Duodenal mucosa (tissue), 2 donors: ENCODE data around the gene PKP3.
"Not testable (repeated sequence)": the region's sequence is repeated elsewhere in the genome, so short reads cannot be mapped to it uniquely, and the experiment has no call there.

Source experiments
- H3K27ac ChIP-seq: one replicate; pipeline ENCODE4 v1.7.0; 2013; ENCODE audit warnings: low read depth, low read length
- H3K27me3 ChIP-seq, 2 donors: one replicate each; pipeline ENCODE4 v1.7.0; 2013; ENCODE audit warnings: low read length in 2 of 2, control low read depth in 1 of 2; ENCODE audit not compliant: insufficient read depth in 2 of 2, control insufficient read depth in 1 of 2
- H3K36me3 ChIP-seq, 2 donors: one replicate each; pipeline ENCODE4 v1.7.0; 2013; ENCODE audit warnings: low read length in 2 of 2, control low read depth in 1 of 2; ENCODE audit not compliant: insufficient read depth in 2 of 2, control insufficient read depth in 1 of 2
- H3K4me1 ChIP-seq, 2 donors: one replicate each; pipeline ENCODE4 v1.7.0; 2013; ENCODE audit warnings: low read length in 2 of 2, control low read depth in 1 of 2; ENCODE audit not compliant: insufficient read depth in 2 of 2, control insufficient read depth in 1 of 2
- H3K4me3 ChIP-seq, 2 donors: one replicate each; pipeline ENCODE4 v1.7.0; 2013; ENCODE audit warnings: low read length in 2 of 2, low read depth in 1 of 2
- H3K9ac ChIP-seq, 2 donors: one replicate each; pipeline ENCODE4 v1.7.0; 2013; ENCODE audit warnings: low read length in 2 of 2, low read depth in 1 of 2
- H3K9me3 ChIP-seq, 2 donors: one replicate each; pipeline ENCODE4 v1.7.0; 2013; ENCODE audit warnings: low read length in 2 of 2, control low read depth in 1 of 2; ENCODE audit not compliant: control insufficient read depth in 1 of 2

PKP3 gene

DNA sequence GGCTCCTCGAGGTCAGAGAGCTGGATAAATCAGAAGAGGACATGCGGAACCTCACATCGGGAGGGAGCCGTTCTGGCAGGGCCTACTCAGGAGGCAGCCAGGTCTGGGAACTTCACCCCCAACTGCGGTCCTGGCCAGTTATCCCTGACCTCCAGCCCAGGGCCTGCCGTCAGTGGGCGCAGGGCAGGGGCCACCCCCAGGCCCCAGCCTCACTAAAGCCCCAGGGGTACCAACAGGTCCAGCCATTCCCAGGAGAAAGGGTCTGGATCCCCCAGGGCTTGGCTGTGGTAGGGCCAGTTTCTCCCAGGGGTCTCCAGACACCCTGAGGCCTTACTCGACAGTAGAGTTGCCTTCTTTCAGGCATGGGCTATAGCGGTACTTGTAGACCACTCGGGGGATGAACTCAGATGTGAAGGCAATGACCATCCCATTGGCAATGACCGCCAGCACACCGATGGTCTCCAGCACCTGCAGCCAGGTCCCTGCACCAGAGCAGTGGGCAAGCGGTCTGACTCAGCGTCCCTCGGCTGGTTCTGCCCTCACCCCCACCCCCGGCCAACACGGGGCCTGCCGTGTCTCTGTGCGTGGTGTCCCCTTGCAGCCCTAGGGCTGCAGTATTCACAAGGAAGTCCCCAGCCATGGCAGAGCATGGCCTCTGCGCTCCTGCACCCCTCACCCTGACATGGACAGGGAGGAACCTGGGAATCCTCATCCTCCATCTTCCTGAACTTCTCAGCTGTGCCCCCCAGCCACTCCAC lies 25.4 kb downstream of the PKP3 start:
- no peaks in the 10 kb centered on the region for H3K9me3 ChIP-seq
- no peak overlapping the region for H3K27ac ChIP-seq
- H3K36me3 ChIP-seq, result peaks cover 0 to 3% of the 10 kb centered on the region in 2 donors
- no peak overlapping the region for H3K9ac ChIP-seq
- H3K27me3 ChIP-seq, result no peaks in the 10 kb centered on the region
- H3K4me3 ChIP-seq, result no peak overlapping the region
- H3K4me1 ChIP-seq, result peaks cover 15 to 26% of the 10 kb centered on the region in 2 donors

DNA sequence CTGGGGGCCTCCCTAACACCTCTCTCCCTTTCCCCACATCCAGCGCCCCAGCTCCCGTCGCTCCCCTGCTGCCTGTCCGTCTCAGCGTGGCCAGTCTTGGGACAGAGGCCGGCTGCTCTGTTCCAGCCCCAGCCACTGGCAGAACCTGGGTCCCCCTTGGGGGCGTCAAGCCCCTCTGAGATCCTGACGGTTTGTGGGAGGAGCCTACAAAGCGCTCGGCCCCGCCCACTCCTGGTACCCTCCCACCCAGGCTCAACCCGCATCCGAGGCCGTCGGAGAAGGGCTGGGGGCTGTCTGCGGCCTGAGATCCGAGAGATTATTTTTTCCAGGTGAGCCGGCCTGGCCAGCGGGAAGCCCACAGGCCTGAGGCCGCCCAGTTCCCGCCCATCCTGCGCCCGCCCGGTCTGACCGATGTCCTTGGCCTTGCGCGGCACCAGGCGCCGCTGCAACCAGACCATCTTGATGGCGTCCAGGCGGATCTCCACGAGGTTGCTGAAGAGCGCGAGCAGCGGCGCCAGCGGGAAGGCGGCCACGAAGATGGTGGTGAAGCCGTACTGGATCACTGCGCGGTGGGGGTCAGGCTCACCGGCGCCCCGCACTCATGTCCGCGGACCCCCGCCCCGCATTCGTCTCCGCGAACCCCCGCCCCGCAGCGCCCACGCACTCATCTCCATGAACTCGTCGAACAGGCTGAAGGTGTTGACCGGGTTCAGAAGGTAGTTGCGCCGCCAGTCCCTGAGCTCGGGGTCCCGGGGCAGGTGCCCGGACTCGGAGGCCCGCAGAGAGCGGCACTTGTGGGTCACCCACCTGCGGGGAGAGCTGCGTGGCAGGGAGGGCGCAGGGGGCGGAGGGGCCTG lies 26.3 kb downstream of the PKP3 start:
- H3K9me3 ChIP-seq, result no peaks in the 10 kb centered on the region
- no peak overlapping the region for H3K27ac ChIP-seq
- H3K4me1 ChIP-seq, result peaks cover 9 to 18% of the 10 kb centered on the region in 2 donors
- no peaks in the 10 kb centered on the region for H3K27me3 ChIP-seq
- H3K9ac ChIP-seq, result no peak overlapping the region
- H3K36me3 ChIP-seq, result peaks cover 0 to 3% of the 10 kb centered on the region in 2 donors
- H3K4me3 ChIP-seq, result no peak overlapping the region

DNA sequence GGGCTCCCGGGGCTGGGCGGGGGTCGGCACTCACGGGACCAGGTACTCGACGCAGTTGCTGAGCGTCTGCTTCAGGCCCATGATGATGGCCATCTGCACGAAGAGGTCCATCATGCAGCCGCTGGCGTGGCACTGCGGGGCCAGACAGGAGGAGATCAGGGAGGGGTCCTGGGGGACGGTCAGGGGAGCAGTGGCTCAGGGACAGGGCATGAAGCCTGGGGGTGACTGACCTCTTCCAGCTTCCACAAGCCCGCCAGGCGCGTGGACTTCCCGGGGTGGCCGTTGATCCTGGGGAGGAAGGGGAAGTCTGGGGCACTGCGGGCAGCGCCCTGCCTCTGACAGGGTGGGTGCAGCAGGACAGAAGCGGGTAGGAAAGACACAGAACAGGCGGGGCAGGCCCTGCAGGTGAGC lies 26.9 kb downstream of the PKP3 start:
- no peaks in the 10 kb centered on the region for H3K27me3 ChIP-seq
- peaks cover 0 to 3% of the 10 kb centered on the region in 2 donors for H3K36me3 ChIP-seq
- H3K4me3 ChIP-seq, result no peak overlapping the region
- H3K9ac ChIP-seq, result no peak overlapping the region
- peaks cover 3 to 12% of the 10 kb centered on the region in 2 donors for H3K4me1 ChIP-seq
- no peaks in the 10 kb centered on the region for H3K9me3 ChIP-seq
- H3K27ac ChIP-seq, result no peak overlapping the region

DNA sequence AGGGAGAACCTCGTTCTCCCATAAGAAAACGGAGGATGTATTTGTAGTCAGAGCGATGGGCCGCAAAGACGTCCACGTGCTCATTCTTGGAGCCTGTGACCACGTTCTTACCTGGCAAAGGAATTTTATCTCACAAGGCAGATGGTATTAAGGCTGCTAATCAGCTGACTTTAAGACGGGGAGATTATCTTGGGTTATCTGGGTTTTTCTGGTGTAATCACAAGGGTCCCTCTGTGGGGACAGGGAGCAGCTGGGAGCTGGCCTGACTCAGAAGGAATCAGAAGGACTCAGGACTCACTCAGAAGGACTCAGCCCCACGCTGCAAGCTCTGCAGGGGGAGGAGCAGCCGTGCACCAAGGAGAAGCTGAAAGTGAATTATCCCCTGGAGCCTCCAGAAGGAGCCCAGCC lies 28.2 kb downstream of the PKP3 start:
- no peaks in the 10 kb centered on the region for H3K9me3 ChIP-seq
- no peak overlapping the region for H3K9ac ChIP-seq
- no peaks in the 10 kb centered on the region for H3K27me3 ChIP-seq
- H3K4me3 ChIP-seq, result no peak overlapping the region
- H3K36me3 ChIP-seq, result peaks cover 0 to 3% of the 10 kb centered on the region in 2 donors
- H3K27ac ChIP-seq, result no peak overlapping the region
- H3K4me1 ChIP-seq, result peaks cover 0 to 7% of the 10 kb centered on the region in 2 donors

DNA sequence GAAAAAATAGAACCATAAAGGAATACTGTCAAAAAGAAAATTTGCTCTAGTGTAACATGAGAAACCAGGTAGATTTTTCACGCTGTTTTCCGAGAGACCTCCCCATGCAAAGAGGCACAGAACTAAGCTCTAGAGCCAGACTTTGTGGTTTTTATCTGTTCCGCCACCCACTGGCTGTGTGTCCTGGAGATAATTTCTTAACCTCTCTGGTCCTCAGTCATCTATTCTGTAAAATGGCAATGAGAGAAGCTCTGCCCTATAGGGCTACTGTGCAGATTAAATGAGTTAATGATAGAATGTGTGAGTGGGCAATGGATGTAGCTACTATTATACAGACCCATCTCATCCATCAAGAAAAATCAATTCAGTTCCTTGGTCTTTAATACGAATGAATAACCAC lies 30.2 kb downstream of the PKP3 start:
- Histone ChIP-seq H3K4me3 (no peak overlapping the region), H3K9me3 (no peaks in the 10 kb centered on the region), H3K27me3 (no peaks in the 10 kb centered on the region), H3K4me1 (no peaks in the 10 kb centered on the region), H3K36me3 (peaks cover 0 to 3% of the 10 kb centered on the region in 2 donors), H3K9ac (no peak overlapping the region), H3K27ac (no peak overlapping the region)

DNA sequence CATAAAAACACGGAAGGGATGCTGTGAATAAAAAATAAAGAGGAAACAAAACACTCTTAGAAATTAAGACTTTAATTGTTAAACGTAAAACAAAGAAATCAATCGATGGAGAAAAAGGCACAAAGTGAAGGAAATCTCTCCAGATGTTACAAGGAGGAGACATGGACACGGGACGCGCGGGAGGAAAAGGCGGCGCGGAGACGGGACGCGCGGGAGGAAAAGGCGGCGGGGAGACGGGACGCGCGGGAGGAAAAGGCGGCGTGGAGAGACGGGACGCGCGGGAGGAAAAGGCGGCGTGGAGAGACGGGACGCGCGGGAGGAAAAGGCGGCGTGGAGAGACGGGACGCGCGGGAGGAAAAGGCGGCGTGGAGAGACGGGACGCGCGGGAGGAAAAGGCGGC lies 30.8 kb downstream of the PKP3 start:
- not testable (repeated sequence) for H3K4me3 ChIP-seq, H3K27me3 ChIP-seq, H3K9ac ChIP-seq, H3K36me3 ChIP-seq, H3K4me1 ChIP-seq, H3K27ac ChIP-seq, H3K9me3 ChIP-seq

DNA sequence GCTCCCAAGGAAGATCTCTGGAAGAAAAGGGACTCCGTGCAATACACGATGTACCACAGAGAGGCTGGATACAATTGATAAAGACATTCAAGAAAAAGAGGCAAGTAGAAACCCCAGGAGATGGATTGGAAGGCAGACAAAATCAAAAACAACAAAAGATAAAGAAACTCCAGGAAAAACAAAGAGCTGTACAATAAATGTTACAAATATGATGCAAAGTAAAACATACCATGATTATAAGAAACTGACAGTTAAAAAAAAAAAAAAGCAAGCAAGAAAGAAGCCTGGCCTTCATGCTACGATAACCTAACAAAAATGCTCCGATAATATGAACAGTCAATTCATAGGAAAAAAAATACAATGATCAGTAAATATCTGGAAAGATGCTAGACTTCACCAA lies 31.3 kb downstream of the PKP3 start:
- H3K27ac ChIP-seq, result no peak overlapping the region
- H3K4me3 ChIP-seq, result no peak overlapping the region
- H3K9ac ChIP-seq, result no peak overlapping the region
- no peaks in the 10 kb centered on the region for H3K9me3 ChIP-seq
- no peaks in the 10 kb centered on the region for H3K27me3 ChIP-seq
- no peaks in the 10 kb centered on the region for H3K4me1 ChIP-seq
- H3K36me3 ChIP-seq, result peaks cover 0 to 3% of the 10 kb centered on the region in 2 donors

DNA sequence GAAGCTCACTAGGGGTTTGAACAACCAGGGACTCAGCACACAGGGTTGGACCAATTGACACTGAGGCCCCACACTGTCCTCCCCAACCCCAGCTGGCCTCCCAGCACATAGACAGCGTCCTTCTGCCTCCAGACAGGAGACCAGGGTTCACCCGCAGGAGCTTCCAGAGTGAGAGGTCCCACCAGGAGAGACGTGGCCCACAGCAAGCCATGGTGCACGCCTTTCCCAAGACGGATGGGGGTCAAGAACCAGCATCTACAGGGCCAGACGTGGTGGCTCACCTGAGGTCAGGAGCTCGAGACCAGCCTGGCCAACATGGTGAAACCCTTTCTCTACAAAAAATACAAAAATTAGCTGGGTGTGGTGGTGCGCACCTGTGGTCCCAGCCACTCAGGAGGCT lies 32.8 kb downstream of the PKP3 start:
- Histone ChIP-seq H3K27me3 (no peaks in the 10 kb centered on the region), H3K9ac (no peak overlapping the region), H3K9me3 (no peaks in the 10 kb centered on the region), H3K27ac (no peak overlapping the region), H3K36me3 (peaks cover 0 to 3% of the 10 kb centered on the region in 2 donors), H3K4me1 (no peaks in the 10 kb centered on the region), H3K4me3 (no peak overlapping the region)

DNA sequence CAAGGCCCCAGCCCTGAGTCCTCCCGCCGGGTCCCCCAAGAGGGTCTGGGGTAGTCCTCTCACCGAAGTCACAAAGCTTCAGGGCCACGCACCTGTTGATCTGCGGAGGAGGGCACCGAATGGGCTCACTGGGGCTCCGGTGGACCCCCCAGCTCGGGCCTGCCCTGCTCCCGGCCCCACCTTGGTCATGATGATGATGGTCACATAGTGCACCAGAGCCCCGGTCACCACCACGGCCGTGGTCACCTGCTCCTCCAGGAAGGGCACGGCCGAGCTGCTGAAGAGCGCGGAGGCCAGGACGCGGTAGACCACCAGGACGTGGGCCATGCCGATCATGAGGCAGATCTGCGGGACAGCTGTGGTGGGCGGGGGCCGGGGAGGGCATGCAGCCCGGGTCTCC lies 34.3 kb downstream of the PKP3 start:
- H3K9ac ChIP-seq, result no peak overlapping the region
- no peaks in the 10 kb centered on the region for H3K9me3 ChIP-seq
- H3K36me3 ChIP-seq, result peaks cover 0 to 11% of the 10 kb centered on the region in 2 donors
- H3K4me1 ChIP-seq, result no peaks in the 10 kb centered on the region
- no peaks in the 10 kb centered on the region for H3K27me3 ChIP-seq
- H3K4me3 ChIP-seq, result no peak overlapping the region
- no peak overlapping the region for H3K27ac ChIP-seq

DNA sequence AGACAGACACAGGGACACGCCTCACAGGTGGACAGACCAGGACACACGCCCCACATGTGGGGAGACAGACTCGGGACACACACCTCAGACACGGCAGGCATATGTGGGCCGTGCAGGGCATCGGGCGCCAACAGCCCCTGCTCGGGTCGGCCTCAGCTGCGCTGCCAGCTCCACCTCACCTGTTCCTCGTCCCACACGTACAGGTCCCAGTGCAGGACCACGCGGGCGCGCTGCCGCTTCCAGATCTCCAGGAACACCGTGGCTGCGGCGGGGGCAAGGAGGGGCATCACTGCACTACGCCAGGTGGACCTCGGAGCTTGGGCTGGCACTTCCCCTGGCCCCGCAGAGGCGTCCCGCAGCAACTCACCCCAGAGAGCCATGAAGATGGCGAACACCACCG lies 35.4 kb downstream of the PKP3 start:
- Histone ChIP-seq H3K9me3 (no peaks in the 10 kb centered on the region), H3K4me3 (no peak overlapping the region), H3K4me1 (no peaks in the 10 kb centered on the region), H3K9ac (no peak overlapping the region), H3K36me3 (peaks cover 0 to 11% of the 10 kb centered on the region in 2 donors), H3K27ac (no peak overlapping the region), H3K27me3 (no peaks in the 10 kb centered on the region)
